Loucy (cell line): ENCODE measurements around the gene HOXA3.

Experiments
- H2AFZ ChIP-seq: fragments of 200-600 bp; sonication (generic); 2 replicates; pipeline ENCODE4 v1.6.0; 2016; ENCODE audit warnings: antibody characterized with exemption, mild to moderate bottlenecking, low read length, moderate library complexity
- H3F3A ChIP-seq: fragments of 200-600 bp; 2 replicates; pipeline ENCODE4 v1.6.0; 2016; ENCODE audit warnings: antibody characterized with exemption, low read depth, mild to moderate bottlenecking
- H3K27me3 ChIP-seq: fragments of 200-600 bp; sonication (generic); 2 replicates; pipeline ENCODE4 v1.6.1; 2014; ENCODE audit warnings: low read length, mild to moderate bottlenecking; ENCODE audit not compliant: insufficient read depth, poor library complexity, severe bottlenecking
- H3K36me3 ChIP-seq: fragments of 200-600 bp; sonication (generic); 2 replicates; pipeline ENCODE4 v1.6.1; 2016; ENCODE audit warnings: low read length; ENCODE audit not compliant: insufficient read depth
- H3K4me1 ChIP-seq: fragments of 200-600 bp; sonication (generic); 2 replicates; pipeline ENCODE4 v1.5.1; 2014; ENCODE audit warnings: low read length, mild to moderate bottlenecking; ENCODE audit not compliant: insufficient read depth, poor library complexity, severe bottlenecking
- H3K4me2 ChIP-seq: fragments of 200-600 bp; sonication (generic); 2 replicates; pipeline ENCODE4 v1.6.0; 2014; ENCODE audit warnings: antibody characterized with exemption, low read length, low read depth, mild to moderate bottlenecking; ENCODE audit not compliant: poor library complexity, severe bottlenecking
- H3K4me3 ChIP-seq: fragments of 200-600 bp; sonication (generic); 2 replicates; pipeline ENCODE4 v1.5.1; 2014; ENCODE audit warnings: low read length, mild to moderate bottlenecking, mixed read lengths; ENCODE audit not compliant: poor library complexity, severe bottlenecking
- H3K79me2 ChIP-seq: fragments of 200-600 bp; sonication (generic); 2 replicates; pipeline ENCODE4 v1.6.1; 2014; ENCODE audit warnings: low read length; ENCODE audit not compliant: insufficient read depth
- H3K9ac ChIP-seq: fragments of 200-600 bp; sonication (generic); 2 replicates; pipeline ENCODE4 v1.6.0; 2014; ENCODE audit warnings: mild to moderate bottlenecking, low read depth, low read length, moderate library complexity; ENCODE audit not compliant: poor library complexity, severe bottlenecking
- H3K9me2 ChIP-seq: fragments of 200-600 bp; sonication (generic); replicated peaks from 2 replicates; pipeline ENCODE4 v1.6.1; 2016; ENCODE audit warnings: low read depth, low read length, mixed read lengths
- H3K9me3 ChIP-seq: fragments of 200-600 bp; sonication (generic); 2 replicates; pipeline ENCODE4 v1.6.1; 2014; ENCODE audit warnings: mild to moderate bottlenecking, antibody characterized with exemption, low read length, low read depth; ENCODE audit not compliant: insufficient read depth
- H4K20me1 ChIP-seq: fragments of 200-600 bp; sonication (generic); 2 replicates; pipeline ENCODE4 v1.6.0; 2014; ENCODE audit warnings: antibody characterized with exemption, low read length, mild to moderate bottlenecking; ENCODE audit not compliant: insufficient read depth, poor library complexity, severe bottlenecking
- EZH2phosphoT487 ChIP-seq: fragments of 200-600 bp; IDR thresholded peaks from 2 replicates; pipeline ENCODE4 v1.6.1; 2018; ENCODE audit warnings: antibody characterized with exemption, mild to moderate bottlenecking, moderate library complexity, borderline replicate concordance
- TF ChIP-seq, protein P1 (sequence below): fragments of 200-600 bp; sonication (generic); conservative IDR thresholded peaks from 2 replicates; pipeline ENCODE4 v1.5.1; 2014; ENCODE audit warnings: mild to moderate bottlenecking, antibody characterized with exemption, low read length

The HOXA3 gene

DNA sequence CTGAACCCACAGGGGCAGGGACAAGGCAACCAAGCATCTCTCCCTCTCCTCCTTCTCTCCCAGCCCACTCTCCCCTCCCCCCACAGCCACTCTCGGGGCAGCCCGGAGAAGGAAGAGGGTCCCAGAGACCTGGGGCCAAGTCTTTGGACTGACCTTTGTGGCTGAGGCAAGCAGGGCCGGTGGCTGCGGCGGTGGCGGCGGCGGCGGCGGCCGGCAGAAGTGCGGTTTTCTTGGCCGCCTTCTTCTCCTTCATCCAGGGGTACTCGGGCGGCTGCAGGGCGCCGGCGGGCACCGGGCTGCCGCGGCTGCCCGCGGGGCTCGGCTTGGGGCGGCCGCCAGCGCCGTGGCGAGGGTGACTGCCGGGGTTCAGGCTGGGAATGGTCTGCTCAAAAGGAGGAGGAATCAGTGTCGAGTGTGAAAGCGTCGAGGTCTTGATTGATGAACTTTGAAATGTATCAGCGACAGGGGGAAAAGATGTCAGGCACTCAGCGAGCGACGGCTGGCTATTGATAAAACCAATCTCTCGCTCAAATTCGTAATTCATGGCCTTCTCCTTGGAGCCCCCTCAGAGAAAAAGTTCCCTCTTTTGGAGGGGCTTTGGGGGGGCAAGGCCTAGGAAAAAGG, 50.3 kb downstream of the HOXA3 start:
- peaks cover 20% of the 10 kb centered on the region for H3K4me1 ChIP-seq
- peak overlapping the region; percentile 88 for H3K4me3 ChIP-seq
- TF ChIP-seq, protein P1, sequence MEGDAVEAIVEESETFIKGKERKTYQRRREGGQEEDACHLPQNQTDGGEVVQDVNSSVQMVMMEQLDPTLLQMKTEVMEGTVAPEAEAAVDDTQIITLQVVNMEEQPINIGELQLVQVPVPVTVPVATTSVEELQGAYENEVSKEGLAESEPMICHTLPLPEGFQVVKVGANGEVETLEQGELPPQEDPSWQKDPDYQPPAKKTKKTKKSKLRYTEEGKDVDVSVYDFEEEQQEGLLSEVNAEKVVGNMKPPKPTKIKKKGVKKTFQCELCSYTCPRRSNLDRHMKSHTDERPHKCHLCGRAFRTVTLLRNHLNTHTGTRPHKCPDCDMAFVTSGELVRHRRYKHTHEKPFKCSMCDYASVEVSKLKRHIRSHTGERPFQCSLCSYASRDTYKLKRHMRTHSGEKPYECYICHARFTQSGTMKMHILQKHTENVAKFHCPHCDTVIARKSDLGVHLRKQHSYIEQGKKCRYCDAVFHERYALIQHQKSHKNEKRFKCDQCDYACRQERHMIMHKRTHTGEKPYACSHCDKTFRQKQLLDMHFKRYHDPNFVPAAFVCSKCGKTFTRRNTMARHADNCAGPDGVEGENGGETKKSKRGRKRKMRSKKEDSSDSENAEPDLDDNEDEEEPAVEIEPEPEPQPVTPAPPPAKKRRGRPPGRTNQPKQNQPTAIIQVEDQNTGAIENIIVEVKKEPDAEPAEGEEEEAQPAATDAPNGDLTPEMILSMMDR, result no peak
- no peak for TF ChIP-seq EZH2phosphoT487
- no peaks in the 10 kb centered on the region for H3K9me2 ChIP-seq
- H3K4me2 ChIP-seq, result peak overlapping the region; percentile 95
- no peak overlapping the region for H2AFZ ChIP-seq
- H3K79me2 ChIP-seq, result peaks cover 82% of the 10 kb centered on the region
- H3K9me3 ChIP-seq, result no peaks in the 10 kb centered on the region
- no peaks in the 10 kb centered on the region for H3K27me3 ChIP-seq
- peak overlapping the region; percentile 87 for H3K9ac ChIP-seq
- peaks cover 22% of the 10 kb centered on the region; the same call in 1 of the 2 replicates for H3K36me3 ChIP-seq
- peaks cover 18% of the 10 kb centered on the region for H4K20me1 ChIP-seq
- H3F3A ChIP-seq, result no peaks in the 10 kb centered on the region

DNA sequence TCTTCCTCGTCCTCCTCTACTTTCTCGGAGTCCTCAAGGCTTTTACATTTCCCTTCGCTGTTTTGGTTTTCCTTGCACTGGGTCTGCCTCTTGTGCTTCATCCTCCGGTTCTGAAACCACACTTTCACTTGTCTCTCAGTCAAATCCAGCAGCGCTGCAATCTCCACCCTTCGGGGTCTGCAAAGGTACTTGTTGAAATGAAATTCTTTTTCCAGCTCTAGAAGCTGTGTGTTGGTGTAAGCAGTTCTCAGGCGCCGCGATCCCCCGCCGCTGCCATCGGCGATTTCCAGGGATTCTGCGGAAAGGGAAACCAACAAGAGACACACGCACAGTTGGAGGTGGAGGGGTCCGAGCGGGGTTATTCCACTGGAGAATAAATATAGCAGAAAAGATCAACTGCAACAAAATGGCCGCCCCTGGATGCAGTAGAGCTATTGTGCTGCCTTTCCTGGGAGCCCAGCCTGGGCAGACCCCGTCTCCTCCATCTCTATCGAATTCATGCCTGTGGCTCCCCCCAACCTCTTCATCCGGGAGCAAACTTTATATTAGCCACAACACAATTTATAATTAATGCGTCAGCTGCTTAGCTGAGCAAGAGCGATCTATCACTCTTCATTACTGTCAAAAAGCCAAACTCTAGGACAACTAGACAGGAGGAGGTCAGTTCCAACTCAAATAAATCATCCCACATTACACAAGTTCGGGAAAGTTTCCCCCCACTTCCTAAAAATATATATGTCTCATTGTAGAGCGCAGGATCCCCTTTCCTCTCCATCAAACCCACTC, 51.0 kb downstream of the HOXA3 start:
- Histone ChIP-seq H3K9me3 (no peaks in the 10 kb centered on the region), H3K4me3 (peak overlapping the region; percentile 88), H3K9ac (peak overlapping the region; percentile 87), H3K9me2 (no peaks in the 10 kb centered on the region), H3K27me3 (no peaks in the 10 kb centered on the region), H3K4me1 (peaks cover 21% of the 10 kb centered on the region), H3K79me2 (peaks cover 84% of the 10 kb centered on the region), H3F3A (no peaks in the 10 kb centered on the region), H4K20me1 (peaks cover 17% of the 10 kb centered on the region), H3K36me3 (peaks cover 16% of the 10 kb centered on the region; the same call in 1 of the 2 replicates), H2AFZ (no peak overlapping the region), H3K4me2 (peak overlapping the region; percentile 95)
- TF ChIP-seq, protein P1, result no peak
- no peak for TF ChIP-seq EZH2phosphoT487

DNA sequence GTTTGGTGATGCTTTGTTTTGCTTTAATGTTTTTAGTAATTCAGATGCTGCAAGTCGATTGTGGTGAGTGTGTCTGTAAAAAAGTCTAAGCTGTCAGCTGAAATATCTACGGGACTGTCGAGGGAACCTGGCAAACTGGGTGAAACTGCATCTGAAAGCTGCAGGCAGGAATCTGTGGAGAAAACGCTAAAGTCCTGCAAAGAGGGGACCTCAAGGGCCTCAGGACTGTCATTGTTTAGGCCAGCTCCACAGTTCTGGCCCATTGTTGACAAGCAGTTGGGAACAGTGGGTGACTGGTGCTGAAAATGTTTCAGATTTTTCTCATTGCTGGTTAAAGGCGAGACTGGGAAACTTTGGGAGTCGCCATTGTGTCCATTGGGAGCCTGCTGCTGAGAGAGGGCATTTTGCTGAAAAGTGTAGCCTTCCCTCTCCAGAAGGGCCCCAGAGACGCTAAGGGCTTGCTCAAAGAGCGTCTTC, 51.7 kb downstream of the HOXA3 start:
- Histone ChIP-seq H3K9me2 (no peaks in the 10 kb centered on the region), H3K27me3 (no peaks in the 10 kb centered on the region), H3K79me2 (peaks cover 81% of the 10 kb centered on the region), H3K36me3 (peaks cover 10% of the 10 kb centered on the region; the same call in 1 of the 2 replicates), H2AFZ (no peak overlapping the region), H4K20me1 (peaks cover 17% of the 10 kb centered on the region), H3K9me3 (no peaks in the 10 kb centered on the region), H3K4me1 (peaks cover 21% of the 10 kb centered on the region), H3K4me2 (peak overlapping the region; percentile 95), H3K9ac (peak overlapping the region; percentile 87), H3F3A (no peaks in the 10 kb centered on the region), H3K4me3 (peak overlapping the region; percentile 88)
- TF ChIP-seq, protein P1, result no peak
- no peak for TF ChIP-seq EZH2phosphoT487
